Glomerular visceral epithelial cell (primary cell): ENCODE measurements around the gene OR1E2.
"Not testable (repeated sequence)": the region's sequence is repeated elsewhere in the genome, so short reads cannot be mapped to it uniquely, and the experiment has no call there.

Experiments used
- DNase-seq: peaks from one replicate; pipeline ENCODE4 v3.0.0-alpha.2; 2016; ENCODE audit errors: extremely low spot score

Gene OR1E2, protein sequence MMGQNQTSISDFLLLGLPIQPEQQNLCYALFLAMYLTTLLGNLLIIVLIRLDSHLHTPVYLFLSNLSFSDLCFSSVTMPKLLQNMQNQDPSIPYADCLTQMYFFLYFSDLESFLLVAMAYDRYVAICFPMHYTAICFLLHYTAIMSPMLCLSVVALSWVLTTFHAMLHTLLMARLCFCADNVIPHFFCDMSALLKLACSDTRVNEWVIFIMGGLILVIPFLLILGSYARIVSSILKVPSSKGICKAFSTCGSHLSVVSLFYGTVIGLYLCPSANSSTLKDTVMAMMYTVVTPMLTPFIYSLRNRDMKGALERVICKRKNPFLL

DNA sequence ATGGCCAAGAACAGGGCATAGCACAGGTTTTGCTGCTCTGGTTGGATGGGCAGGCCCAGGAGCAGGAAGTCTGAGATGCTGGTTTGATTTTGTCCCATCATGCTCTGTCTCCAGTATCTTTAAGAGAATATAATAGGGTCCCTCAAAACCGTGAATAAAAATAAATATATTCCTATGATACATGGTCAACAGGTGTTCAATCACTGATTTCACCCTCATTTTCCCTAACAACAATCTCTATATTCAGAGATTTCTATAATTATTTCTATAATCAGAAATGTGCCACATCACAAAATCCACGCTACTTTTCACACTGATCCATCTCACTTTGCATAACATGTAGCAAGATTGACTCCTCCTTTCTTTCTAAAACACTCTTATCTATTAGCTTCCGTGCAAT lies at the start of gene OR1E2:
TSS of gene OR1E2 (minus strand) at position 101 of the 400 bp plus-strand sequence. CDS start at position 101, 0 bp downstream.
- no peak for DNase-seq

DNA sequence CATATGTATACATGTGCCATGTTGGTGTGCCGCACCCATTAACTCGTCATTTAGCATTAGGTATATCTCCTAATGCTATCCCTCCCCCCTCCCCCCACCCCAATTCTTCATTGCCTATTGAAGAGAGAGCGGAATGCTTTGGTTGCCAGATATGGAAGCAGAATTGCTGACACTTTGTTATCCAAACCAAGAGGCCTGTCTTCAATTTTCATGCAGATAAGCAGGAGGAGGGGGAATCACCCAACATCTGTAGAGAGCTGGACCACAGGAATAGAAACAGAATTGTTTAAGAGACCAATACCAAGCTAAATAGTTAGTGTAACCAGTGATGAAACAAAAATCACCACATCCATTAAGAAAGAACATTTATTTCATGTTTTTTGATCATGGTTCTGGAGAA lies 49.2 kb upstream of the OR1E2 start:
- DNase-seq = no peak

DNA sequence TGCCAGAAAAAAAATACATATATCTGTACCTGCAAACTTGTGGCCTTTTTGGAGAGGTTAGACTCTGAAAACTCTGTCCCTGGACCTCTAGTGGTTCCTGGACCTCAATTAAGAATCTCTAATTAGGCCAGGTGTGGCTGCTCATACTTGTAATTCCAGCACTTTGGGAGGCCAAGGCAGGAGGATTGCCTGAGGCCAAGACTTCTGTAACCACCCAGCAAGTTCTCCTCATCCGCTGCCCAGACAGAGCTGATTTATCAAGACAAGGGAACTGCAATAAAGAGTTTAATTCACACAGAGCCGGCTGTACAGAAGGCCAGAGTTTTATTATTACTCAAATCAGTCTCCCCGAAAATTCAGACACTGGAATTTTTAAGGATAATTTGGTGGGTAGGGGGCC lies 46.3 kb upstream of the OR1E2 start:
- DNase-seq = no peak

DNA sequence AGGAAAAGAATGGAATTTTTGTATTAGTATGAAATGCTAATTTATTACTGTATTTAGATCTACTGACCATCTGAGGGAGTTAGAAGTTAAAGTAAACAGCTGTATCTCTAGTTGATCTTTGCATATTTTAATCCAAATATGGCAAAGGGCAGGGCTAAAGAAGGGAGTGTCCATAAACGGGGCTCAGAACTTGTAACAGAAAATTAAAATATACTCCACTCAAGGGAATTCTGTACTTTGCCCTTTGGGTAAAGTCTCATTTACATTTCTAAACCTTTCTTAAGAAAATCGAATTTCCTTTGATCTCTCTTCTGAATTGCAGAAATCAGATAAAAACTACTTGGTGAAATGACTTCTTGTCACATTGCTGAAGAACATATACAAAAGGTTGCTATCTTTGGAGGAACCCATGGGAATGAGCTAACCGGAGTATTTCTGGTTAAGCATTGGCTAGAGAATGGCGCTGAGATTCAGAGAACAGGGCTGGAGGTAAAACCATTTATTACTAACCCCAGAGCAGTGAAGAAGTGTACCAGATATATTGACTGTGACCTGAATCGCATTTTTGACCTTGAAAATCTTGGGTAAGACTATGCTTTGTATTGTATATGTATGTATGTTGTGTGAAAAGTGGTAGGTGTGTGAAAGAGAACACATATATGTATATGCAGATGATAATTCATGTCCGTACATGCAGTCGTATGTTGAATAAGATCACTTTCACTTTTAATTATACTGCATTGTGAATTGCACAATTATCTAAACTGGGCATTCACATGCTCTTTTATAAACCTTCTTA lies 42.4 kb upstream of the OR1E2 start, which contains the start of gene ASPA:
TSS of gene ASPA (plus strand) at position 186 of the 799 bp plus-strand sequence. CDS start at position 349, 163 bp downstream.
- peak; percentile 1 for DNase-seq

DNA sequence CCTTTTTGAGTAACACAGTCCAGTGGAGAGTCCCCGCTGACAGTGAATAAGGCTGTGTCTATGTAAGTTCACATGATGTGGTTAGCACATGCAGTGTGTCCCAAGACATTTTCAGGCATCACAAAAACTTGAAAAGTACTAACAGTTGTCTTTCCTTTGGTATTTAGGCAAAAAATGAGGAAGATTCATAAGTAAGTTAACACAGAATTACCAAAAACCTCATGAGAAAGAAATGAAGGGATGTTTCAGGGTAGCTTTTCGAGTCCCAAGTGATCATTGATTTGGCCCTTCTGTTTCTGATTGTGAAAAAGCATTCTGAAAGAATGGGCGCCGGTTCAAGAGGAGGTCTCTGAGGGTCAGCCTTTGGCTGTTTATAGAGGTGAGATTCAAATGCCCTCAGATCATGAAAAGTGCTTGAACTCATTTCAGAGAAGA lies 41.6 kb upstream of the OR1E2 start:
- DNase-seq = no peak

DNA sequence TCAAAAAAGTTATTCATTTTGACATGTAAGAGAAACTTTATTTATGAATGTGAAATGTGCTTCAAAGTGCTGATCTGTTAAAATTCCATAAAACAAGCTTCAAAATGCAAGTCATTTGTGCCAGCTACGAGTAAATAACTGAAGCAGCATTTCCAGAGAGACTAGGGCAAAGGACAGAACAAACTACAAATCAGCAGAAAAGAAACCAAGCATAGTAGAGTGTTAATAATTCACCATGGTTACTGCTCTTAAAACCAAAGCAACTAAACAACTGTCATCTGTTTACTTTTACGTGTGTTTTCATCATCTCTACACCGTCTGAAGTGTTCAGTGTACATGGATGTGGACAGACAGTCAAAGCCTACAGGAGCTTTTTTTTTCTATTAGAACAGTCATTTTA lies 40.6 kb upstream of the OR1E2 start:
- no peak for DNase-seq

DNA sequence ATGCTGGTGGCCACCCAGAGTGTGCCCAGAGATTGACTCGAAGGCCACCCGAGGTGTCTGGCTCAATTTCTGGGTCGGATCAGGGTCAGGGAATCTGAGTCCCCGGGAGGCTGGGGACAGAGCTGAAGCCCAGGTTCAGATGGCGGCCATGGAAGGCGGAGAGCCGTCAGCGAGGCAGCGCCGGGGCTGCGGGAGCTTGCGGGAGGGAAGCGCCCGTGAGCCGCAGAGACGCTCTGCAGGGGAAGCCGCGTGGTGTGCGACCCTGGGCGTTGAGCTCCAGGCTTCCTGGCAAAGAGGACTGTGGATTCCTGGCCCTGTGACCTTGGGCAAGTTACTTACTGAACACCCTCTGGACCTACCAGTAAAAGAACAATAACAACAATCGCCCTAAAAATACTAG lies 38.5 kb upstream of the OR1E2 start:
- no peak for DNase-seq

DNA sequence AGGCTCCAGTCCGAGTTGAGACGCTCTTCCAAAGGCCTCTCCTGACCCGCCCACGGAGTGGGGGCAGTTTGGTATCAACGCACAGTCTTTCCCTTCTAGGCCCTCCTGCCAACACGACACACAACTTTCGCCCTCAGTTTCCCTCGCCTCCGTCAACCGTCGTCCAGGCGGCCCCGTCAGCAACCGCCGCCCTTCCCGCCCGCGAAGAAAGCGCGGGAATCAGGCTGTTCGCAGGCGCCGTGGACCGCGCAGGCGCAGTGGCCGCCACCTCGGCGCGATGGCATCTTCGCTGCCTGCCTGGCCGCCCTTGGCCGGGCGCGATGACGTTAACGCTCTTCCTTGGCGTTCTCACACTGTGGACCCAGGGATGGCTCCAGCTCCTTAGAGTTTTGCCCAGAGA lies 38.0 kb upstream of the OR1E2 start, which contains the start of gene SPATA22:
TSS of gene SPATA22 (minus strand) at position 221 of the 400 bp plus-strand sequence. CDS start 2,494 bp downstream, outside the sequence.
- DNase-seq = no peak

DNA sequence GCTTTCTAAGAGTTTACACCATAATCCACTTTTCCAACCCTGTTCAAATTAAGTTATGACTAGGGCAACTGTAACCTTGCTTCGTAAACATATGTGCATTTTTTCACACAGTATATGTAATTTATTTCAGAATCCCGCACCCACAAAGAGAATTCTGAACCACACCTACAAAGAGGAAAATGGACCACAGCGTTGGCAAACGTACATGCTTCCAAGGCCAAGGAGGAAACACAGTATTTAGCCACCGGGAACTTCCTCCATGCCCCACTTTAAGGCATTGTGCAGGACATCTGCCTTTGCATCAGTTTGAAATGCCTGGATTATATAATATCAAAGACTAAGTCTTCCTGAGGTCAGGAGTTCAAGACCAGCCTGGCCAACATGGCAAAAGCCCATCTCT lies 35.9 kb upstream of the OR1E2 start:
- DNase-seq = no peak

DNA sequence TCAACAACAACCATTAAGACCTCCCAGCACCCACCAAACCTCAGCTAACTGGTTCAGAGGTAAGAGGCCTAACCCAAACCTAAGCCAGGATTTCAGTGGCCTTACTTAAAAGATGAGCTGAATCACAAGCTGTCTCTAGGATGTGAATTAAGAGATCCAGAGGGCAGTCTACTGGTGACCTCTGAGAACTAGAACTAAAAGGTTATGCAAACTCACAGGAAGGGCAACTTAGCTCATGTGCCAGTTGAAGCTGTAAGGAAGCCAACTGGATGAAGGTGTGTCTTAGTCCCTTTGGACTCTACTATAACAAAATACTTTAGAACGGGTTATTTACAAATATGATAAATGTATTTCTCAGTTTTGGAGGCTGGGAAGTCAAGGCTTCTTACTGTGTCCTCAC lies 32.7 kb upstream of the OR1E2 start:
- DNase-seq = not testable (repeated sequence)

DNA sequence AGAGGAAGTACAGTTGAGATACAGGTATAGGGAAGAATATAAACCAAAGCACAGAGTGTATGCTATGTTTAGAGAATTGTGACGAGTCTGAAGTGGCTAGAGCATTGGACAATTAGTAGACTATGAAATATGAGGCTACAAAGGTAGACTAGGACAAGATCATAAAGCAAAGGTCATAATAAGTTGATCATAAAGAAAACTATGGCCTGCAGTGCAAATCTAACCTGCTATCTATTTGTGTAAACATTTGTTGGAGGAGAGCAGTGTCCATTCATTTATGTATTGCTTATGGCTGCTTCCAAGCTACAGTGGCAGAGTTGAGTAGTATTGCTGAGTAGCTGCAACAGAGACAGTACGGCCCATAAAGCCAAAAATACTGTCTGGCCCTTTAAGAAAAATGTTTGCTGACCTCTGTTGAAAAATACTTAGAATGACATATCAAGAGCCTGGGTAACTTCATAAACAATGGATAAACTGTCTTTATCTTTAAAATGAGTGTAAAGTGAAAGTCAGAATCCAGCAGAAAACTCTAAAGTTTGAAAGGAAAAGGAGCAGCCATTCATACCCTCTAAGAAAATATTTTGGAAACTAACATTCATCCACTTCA lies 14.5 kb upstream of the OR1E2 start:
- DNase-seq = no peak

DNA sequence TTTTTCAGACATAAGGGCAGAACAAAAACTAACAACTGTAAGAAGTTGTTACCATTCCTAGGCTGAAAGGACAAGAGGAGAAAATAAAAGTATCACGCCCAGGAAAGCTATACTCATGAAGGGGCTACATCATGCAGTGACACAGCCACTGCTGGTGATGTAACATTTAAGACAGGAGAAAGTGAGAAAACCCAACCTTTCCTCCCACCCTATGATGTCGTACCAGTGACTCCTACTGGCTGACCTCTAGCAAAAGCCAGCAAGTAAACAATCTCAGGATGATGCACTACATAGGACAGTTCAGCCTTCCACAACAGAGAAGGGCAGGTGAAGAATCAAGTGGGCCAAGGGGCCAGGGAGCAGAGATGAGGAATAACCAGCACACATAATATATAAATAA lies 14.0 kb upstream of the OR1E2 start:
- DNase-seq = no peak

DNA sequence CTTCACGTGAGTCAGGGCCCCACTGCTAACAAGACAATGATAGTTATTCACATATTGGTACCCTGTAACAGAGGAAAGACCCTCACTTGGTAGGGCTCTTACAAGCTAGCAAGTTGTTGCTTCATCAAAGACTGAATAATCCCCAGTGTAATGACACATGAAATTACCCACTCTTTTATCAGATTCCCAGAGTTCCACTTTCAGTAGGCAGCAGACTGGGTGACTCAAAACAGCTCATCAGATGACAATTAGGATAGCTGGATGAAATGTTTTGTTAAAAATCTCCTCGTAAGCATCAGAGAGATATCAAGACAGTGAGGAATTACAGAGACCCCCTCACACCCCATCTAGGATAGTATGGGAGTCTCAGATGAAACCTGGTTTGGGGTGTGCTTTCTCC lies 6.8 kb upstream of the OR1E2 start:
- no peak for DNase-seq

DNA sequence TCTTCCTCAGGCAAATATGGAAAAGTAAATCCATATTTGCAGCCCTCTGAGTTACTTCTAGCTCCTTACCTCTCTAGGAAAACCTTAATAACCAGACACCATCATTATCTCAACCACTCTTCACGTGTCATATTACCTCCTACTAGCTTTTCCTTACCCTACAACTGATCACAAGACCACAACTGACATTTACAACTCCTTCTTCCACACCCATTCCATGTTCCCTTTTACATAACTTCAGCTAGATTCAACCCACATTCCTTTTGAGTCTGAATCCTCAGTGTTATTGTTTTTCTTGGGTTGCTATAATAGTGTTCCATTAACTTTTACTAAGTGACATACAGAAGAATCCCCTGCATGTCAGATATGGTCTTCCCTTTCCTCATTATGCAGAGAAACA lies 4.7 kb upstream of the OR1E2 start:
- no peak for DNase-seq

DNA sequence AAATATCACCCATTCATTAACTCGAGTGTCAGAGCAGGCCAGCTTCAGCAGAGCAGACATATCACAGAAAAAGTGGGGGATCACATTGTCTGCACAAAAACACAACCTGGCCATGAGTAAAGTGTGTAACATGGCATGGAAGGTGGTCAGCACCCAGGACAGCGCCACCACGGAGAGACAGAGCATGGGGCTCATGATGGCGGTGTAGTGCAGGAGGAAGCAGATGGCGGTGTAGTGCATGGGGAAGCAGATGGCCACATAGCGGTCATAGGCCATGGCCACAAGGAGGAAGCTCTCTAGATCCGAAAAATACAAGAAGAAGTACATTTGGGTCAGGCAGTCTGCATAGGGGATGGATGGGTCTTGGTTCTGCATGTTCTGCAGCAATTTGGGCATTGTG lies 426 bp downstream of the OR1E2 start:
- DNase-seq = not testable (repeated sequence)

DNA sequence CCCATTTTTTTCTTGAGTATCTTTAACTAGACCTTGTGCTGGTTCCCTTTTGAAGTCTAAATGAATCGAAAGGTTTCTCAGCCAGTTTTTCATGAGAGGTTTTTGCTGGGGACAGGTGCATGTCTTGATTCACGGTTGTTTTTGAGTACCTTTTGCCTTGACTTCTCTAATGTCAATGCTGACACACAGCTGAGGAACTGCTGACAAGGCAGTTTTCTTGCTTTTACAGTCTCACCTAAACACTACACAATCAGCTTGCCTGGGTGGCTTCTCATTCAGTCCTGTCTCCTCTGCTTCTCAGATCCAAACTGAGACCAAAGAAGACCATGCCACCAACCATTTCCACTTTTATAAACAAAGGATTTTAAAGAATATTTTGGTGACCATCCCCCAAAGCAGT lies 15.4 kb downstream of the OR1E2 start:
- no peak for DNase-seq

DNA sequence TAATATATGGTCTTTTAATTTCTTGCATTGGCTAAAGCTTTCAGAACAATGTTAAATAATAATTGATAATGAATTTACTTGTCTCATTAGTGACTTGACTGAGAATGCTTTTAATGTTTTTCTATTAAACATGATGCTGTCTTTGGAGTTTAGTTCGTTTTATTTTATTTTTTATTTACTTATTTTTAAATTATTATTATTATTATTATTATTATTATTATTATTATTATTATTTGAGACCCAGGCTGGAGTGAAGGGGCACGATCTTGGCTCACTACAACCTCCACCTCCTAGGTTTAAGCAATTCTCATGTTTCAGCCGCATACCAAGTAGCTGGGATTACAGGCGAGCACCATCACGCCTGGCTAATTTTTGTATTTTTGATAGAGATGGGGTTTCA lies 18.0 kb downstream of the OR1E2 start:
- DNase-seq = no peak

DNA sequence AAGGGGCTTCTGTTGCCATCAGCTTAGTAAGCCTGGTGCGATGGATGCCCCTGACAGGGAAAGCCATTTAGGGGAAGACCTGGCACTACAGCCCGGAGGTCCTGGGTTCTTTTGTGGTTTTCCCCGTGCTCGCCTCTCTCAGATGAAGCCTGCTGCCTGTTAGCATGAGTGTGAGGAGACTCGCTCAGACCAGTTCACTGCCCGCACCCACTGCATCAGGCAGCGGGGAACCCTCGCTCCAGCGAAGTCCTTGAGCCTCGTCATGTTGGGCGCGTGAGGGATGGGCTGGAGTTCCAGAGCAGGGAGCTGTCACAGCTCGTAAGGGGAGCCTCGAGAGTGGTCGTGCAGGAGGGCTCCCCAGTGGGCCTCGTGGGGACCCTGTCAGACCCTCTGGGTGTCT lies 21.4 kb downstream of the OR1E2 start:
- DNase-seq = not testable (repeated sequence)

DNA sequence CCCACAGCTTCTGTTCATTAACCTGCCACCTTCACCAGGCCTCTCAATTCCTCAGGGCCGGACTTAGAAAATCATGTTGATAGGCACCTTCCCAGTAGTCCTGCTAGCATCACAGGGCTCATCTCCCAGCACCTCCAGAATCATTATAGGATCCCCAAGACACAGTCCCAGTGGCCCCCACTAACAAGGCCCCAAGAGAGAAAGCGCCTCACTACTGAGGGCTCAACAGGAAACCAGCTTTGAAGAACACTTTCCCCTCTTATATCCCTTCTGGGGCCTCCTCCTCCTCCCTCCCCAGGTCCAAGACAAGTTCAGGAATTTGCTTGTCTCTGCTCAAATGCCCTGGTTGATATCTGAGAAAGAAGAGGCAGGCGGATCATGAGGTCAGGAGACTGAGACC lies 22.6 kb downstream of the OR1E2 start, which contains the start of gene OR3A3:
TSS of gene OR3A3 (plus strand) at position 301 of the 400 bp plus-strand sequence.
- no peak for DNase-seq

DNA sequence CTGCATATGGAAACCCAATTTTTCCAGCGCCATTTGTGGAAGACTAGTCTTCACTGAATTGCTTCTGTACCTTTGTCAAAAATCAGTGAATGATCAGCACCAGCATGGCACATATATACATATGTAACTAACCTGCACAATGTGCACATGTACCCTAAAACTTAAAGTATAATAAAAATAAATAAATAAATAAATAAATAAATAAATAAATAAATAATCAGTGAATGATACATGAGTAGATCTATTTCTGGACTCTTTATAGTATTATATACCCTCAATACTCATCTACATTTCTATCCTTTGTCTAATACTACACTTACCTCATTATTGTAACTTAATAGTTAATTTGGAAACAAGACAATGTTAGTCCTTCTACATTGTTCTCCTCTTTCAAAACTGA lies 29.8 kb downstream of the OR1E2 start:
- not testable (repeated sequence) for DNase-seq

DNA sequence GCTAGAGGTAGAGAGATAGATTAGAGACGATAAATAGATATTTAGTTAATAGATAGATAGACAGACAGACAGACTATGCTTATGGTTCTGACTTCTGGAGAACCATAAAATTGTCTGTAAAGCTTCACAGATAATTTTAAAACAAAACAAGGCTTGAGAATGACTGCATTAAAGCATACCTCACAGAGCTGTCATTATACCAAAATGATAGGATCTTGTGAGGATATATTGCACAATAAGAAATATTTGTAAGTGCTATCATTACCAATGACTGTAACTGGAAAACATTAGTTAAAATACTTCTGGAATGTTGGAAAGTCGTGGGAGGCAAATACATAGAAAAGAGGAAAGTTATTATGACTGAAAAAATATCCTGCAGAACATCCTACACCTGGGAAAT lies 31.9 kb downstream of the OR1E2 start:
- no peak for DNase-seq

DNA sequence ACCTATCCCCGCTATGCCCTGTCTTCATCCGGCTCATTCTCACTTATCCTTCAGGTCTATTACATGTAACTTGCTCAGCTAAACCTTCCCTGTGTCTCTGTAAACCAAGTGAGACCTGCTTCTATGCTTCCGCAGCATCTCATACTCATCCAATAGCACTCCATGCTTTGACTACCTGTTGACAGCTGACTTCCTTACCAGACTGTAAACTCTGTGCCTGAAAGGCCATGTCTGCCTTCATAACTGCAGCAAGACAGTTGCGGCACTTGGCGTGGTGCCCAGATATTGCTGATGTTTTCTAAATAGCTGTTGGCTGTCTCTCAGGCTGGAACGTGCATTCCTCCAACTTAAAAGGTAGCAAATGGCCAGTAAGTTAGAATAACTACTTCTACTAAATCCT lies 33.6 kb downstream of the OR1E2 start:
- DNase-seq = no peak
